ENCODE results near the gene LGALSL.

- no peak for TF ChIP-seq CTCF (IDR thresholded peaks at IDR 0.05)
- TF ChIP-seq POLR2A (IDR thresholded peaks at IDR 0.05), result no peak
Observed at GRCh38 chr2:64448041-64448426, 5.9 kb upstream of the LGALSL start.
